ENCODE data around the gene C3.
A peak's percentile ranks its signal among the peaks of the same experiment; 100 is the strongest.

DNA sequence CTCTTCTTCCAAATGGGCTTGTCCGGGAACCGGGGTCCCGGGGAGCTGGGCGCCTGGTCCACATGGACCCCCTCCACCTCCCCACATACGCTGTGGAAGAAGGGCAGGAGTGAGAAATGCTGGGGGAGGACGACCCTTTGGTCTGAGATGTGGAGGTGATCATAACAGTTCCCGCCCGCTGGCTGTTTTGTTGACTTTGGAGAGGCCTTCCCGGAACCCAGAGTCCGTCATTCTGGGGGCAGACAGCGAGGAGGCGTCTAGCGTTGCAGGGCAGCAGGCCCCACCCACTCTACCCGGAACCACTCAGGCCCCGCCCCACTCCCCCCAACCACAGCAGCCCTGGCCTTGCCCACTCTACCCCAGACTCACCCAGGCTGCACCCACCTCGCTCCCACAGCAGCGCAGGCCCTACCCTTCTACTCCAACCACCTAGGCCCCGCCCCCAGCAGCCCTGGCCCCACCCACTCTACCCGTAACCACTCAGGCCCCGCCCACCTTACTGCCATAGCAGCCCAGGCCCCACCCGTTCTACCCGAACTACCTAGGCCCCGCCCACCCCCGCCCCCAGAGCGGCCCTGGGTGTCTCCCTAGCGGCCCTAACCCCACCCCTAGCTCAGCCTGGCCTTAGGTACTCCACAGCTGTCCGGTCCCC is 9.8 kb upstream of the C3 start:
- TF ChIP-seq, protein P1, sequence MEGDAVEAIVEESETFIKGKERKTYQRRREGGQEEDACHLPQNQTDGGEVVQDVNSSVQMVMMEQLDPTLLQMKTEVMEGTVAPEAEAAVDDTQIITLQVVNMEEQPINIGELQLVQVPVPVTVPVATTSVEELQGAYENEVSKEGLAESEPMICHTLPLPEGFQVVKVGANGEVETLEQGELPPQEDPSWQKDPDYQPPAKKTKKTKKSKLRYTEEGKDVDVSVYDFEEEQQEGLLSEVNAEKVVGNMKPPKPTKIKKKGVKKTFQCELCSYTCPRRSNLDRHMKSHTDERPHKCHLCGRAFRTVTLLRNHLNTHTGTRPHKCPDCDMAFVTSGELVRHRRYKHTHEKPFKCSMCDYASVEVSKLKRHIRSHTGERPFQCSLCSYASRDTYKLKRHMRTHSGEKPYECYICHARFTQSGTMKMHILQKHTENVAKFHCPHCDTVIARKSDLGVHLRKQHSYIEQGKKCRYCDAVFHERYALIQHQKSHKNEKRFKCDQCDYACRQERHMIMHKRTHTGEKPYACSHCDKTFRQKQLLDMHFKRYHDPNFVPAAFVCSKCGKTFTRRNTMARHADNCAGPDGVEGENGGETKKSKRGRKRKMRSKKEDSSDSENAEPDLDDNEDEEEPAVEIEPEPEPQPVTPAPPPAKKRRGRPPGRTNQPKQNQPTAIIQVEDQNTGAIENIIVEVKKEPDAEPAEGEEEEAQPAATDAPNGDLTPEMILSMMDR (IDR thresholded peaks at IDR 0.05): no peak
- peak in 1 of 2 donors; percentile 14 for TF ChIP-seq POLR2A (IDR thresholded peaks at IDR 0.05)
